ENCODE data around the gene INPP4B.

INPP4B gene

DNA sequence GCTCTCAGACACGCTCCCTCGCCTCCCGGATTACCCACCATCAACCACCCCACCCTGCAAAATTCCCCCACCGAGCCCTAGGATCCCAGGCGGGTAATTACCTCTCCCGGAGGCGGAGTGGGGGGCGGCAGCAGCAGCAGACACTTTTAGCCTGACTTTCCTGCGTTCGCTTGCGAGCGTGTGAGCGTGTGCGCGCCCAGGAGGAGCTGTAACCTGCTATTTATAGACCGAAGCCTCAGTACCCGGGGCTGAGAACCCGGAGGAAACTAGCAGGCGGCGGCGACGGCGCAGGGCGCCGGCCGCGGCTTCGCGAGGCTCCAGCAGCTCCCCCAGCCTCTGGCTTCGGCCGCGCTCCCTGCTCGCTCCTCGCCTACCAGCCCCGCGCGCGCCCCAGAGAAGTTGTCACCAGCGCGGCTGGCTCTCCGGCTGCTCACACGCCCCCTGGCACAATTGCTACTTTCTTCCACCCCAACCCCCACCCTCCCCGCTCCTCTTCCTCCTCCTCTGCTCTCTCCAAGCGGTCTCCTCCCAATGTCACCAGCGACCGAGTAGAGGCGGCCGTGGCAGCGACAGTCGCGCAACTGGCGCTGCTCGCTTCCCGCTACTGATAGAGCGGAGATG is at the start of gene INPP4B:
TSS of gene INPP4B (minus strand) at position 194 of the 621 bp plus-strand sequence.
- Histone ChIP-seq H3K79me2 (ENCODE audit: insufficient read depth, low read length) (no peaks in the 10 kb centered on the region), H3K4me1 (ENCODE audit: insufficient read depth, low read length, severe bottlenecking) (no peaks in the 10 kb centered on the region), H3K36me3 (ENCODE audit: insufficient read depth, low read length) (no peaks in the 10 kb centered on the region), H3K27me3 (ENCODE audit: insufficient read depth, low read length) (no peaks in the 10 kb centered on the region), H3K27ac (ENCODE audit: low read depth, low read length, poor library complexity, severe bottlenecking) (no peak within 1 kb of the TSS), H3K9me2 (ENCODE audit: low read depth, low read length) (no peaks in the 10 kb centered on the region), H2AFZ (ENCODE audit: low read length) (no peak within 1 kb of the TSS), H3K9ac (ENCODE audit: low read length) (no peak within 1 kb of the TSS), H3K4me3 (ENCODE audit: low read depth, low read length, poor library complexity, severe bottlenecking) (no peak within 1 kb of the TSS), H3F3A (ENCODE audit: insufficient read depth, low read length) (no peaks in the 10 kb centered on the region), H3K4me2 (ENCODE audit: low read length) (no peak within 1 kb of the TSS), H3K9me3 (ENCODE audit: low read length) (no peaks in the 10 kb centered on the region), H4K20me1 (ENCODE audit: insufficient read depth, low read length) (no peaks in the 10 kb centered on the region)
- TF ChIP-seq, protein P1, sequence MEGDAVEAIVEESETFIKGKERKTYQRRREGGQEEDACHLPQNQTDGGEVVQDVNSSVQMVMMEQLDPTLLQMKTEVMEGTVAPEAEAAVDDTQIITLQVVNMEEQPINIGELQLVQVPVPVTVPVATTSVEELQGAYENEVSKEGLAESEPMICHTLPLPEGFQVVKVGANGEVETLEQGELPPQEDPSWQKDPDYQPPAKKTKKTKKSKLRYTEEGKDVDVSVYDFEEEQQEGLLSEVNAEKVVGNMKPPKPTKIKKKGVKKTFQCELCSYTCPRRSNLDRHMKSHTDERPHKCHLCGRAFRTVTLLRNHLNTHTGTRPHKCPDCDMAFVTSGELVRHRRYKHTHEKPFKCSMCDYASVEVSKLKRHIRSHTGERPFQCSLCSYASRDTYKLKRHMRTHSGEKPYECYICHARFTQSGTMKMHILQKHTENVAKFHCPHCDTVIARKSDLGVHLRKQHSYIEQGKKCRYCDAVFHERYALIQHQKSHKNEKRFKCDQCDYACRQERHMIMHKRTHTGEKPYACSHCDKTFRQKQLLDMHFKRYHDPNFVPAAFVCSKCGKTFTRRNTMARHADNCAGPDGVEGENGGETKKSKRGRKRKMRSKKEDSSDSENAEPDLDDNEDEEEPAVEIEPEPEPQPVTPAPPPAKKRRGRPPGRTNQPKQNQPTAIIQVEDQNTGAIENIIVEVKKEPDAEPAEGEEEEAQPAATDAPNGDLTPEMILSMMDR (IDR thresholded peaks at IDR 0.05; ENCODE audit: low read length): no peak

- Histone ChIP-seq H3K9me3 (ENCODE audit: low read length) (0 out of 2 replicates have a peak, but pooled peaks cover 4% of the 10 kb centered on the region), H4K20me1 (ENCODE audit: insufficient read depth, low read length) (no peaks in the 10 kb centered on the region), H2AFZ (ENCODE audit: low read length) (no peak overlapping the region), H3K4me1 (ENCODE audit: insufficient read depth, low read length, severe bottlenecking) (no peaks in the 10 kb centered on the region), H3K27me3 (ENCODE audit: insufficient read depth, low read length) (no peaks in the 10 kb centered on the region), H3K9ac (ENCODE audit: low read length) (no peak overlapping the region), H3F3A (ENCODE audit: insufficient read depth, low read length) (no peaks in the 10 kb centered on the region), H3K79me2 (ENCODE audit: insufficient read depth, low read length) (no peaks in the 10 kb centered on the region), H3K9me2 (ENCODE audit: low read depth, low read length) (no peaks in the 10 kb centered on the region), H3K36me3 (ENCODE audit: insufficient read depth, low read length) (no peaks in the 10 kb centered on the region), H3K4me3 (ENCODE audit: low read depth, low read length, poor library complexity, severe bottlenecking) (no peak overlapping the region), H3K4me2 (ENCODE audit: low read length) (no peak overlapping the region), H3K27ac (ENCODE audit: low read depth, low read length, poor library complexity, severe bottlenecking) (no peak overlapping the region)
- TF ChIP-seq, protein P1 (IDR thresholded peaks at IDR 0.05; ENCODE audit: low read length): no peak
- TF ChIP-seq EZH2 (IDR thresholded peaks at IDR 0.05; ENCODE audit: borderline replicate concordance, low read length): no peak
Observed at GRCh38 chr4:142893012-142893411, 46.9 kb upstream of the INPP4B start.

- Histone ChIP-seq H3K4me1 (ENCODE audit: insufficient read depth, low read length, severe bottlenecking) (no peaks in the 10 kb centered on the region), H3K27me3 (ENCODE audit: insufficient read depth, low read length) (no peaks in the 10 kb centered on the region), H3K27ac (ENCODE audit: low read depth, low read length, poor library complexity, severe bottlenecking) (no peak overlapping the region), H3K9me3 (ENCODE audit: low read length) (no peaks in the 10 kb centered on the region), H2AFZ (ENCODE audit: low read length) (no peak overlapping the region), H3K4me2 (ENCODE audit: low read length) (no peak overlapping the region), H3K79me2 (ENCODE audit: insufficient read depth, low read length) (no peaks in the 10 kb centered on the region), H3K9ac (ENCODE audit: low read length) (no peak overlapping the region), H3F3A (ENCODE audit: insufficient read depth, low read length) (no peaks in the 10 kb centered on the region), H3K9me2 (ENCODE audit: low read depth, low read length) (no peaks in the 10 kb centered on the region), H4K20me1 (ENCODE audit: insufficient read depth, low read length) (no peaks in the 10 kb centered on the region), H3K36me3 (ENCODE audit: insufficient read depth, low read length) (no peaks in the 10 kb centered on the region), H3K4me3 (ENCODE audit: low read depth, low read length, poor library complexity, severe bottlenecking) (no peak overlapping the region)
- TF ChIP-seq EZH2 (IDR thresholded peaks at IDR 0.05; ENCODE audit: borderline replicate concordance, low read length): no peak
- TF ChIP-seq, protein P1 (IDR thresholded peaks at IDR 0.05; ENCODE audit: low read length): no peak
Observed at GRCh38 chr4:142886566-142886965, 40.5 kb upstream of the INPP4B start.
